A549 (cell line): ENCODE data around the gene CD151. TPM values are rescaled to one million over a fixed set of nuclear protein-coding genes. Genes with fewer than 3 reads are reported as not detected.

Experiments
- ATAC-seq, 2 experiments: fragments of 200-7000 bp in 1 of 2; fragments of >200 bp in 1 of 2; cut with Nextera tagmentation in 1 of 2; cut with Tn5 transposase in 1 of 2; 3 replicates each; pipeline versions ENCODE4 v1.8.0 to v1.9.1; 2018 to 2020; ENCODE audit warnings: mild to moderate bottlenecking in 1 of 2, moderate library complexity in 1 of 2
- CTCF ChIA-PET: fragments of 300-600 bp; sonication (Branson Sonifier 250); formaldehyde crosslinking; extraction: SDS; loops from one replicate; lab custom pipeline; 2021; ENCODE audit warnings: antibody characterized with exemption, inconsistent platforms; lab: Yijun Ruan, JAX
- POLR2A ChIA-PET: fragments of 350-600 bp; formaldehyde crosslinking; extraction: SDS; loops from one replicate; lab custom pipeline; 2021; ENCODE audit warnings: antibody characterized with exemption, inconsistent platforms; lab: Yijun Ruan, JAX
- DNase-seq, 2 experiments: peaks; one replicate each; pipeline versions ENCODE4 v3.0.0 to v3.0.0-alpha.2; 2011 to 2016; ENCODE audit warnings: low read depth in 1 of 2, low spot score in 1 of 2
- FAIRE-seq: peaks from 2 replicates; lab custom pipeline; 2011; peaks lifted over from hg19 to GRCh38; lab: Jason Lieb, UNC
- H3K27ac ChIP-seq, 2 experiments: fragments of >200 bp; sonication (Bioruptor Twin); formaldehyde crosslinking; 3 replicates each; pipeline ENCODE4 v1.5.1; 2016 to 2017
- H3K4me1 ChIP-seq: fragments of >200 bp; sonication (Bioruptor Twin); formaldehyde crosslinking; 3 replicates; pipeline ENCODE4 v1.6.1; 2016
- H3K4me2 ChIP-seq: fragments of >200 bp; sonication (Bioruptor Twin); formaldehyde crosslinking; 3 replicates; pipeline ENCODE4 v1.6.1; 2016
- H3K4me3 ChIP-seq: fragments of >200 bp; sonication (Bioruptor Twin); formaldehyde crosslinking; 3 replicates; pipeline ENCODE4 v1.5.1; 2016
- H3K9me3 ChIP-seq: fragments of >200 bp; sonication (Bioruptor Twin); formaldehyde crosslinking; 3 replicates; pipeline ENCODE4 v1.6.1; 2016
- CBX8 ChIP-seq: fragments of 200-600 bp; sonication (generic); IDR thresholded peaks from 2 replicates; pipeline ENCODE4 v1.6.1; 2016
- CHD4 ChIP-seq: fragments of 200-600 bp; sonication (generic); IDR thresholded peaks from 2 replicates; pipeline ENCODE4 v1.6.1; 2016; ENCODE audit warnings: antibody characterized with exemption, mild to moderate bottlenecking, borderline replicate concordance
- EHF ChIP-seq: fragments of 250-450 bp; sonication (Bioruptor Pico); IDR thresholded peaks from 2 replicates; pipeline ENCODE4 v1.5.0; 2020; ENCODE audit warnings: mild to moderate bottlenecking
- EP300 ChIP-seq, 2 experiments: fragments of >200 bp; sonication (Bioruptor Twin); formaldehyde crosslinking; IDR thresholded peaks; 2 replicates in 1 of 2; 3 replicates in 1 of 2; pipeline ENCODE4 v1.6.1; 2016 to 2017
- FOSB ChIP-seq: fragments of 250-450 bp; sonication (Bioruptor Pico); IDR thresholded peaks from 2 replicates; pipeline ENCODE4 v1.5.0; 2020; ENCODE audit warnings: mild to moderate bottlenecking, moderate library complexity
- GATA3 ChIP-seq: IDR thresholded peaks from 2 replicates; pipeline ENCODE4 v1.6.1; 2012; ENCODE audit warnings: borderline replicate concordance
- HEYL ChIP-seq: fragments of 250-450 bp; sonication (Bioruptor Pico); IDR thresholded peaks from 2 replicates; pipeline ENCODE4 v1.8.0; 2021; ENCODE audit warnings: mild to moderate bottlenecking, moderate library complexity
- HMGXB4 ChIP-seq: fragments of 250-450 bp; sonication (Bioruptor Pico); IDR thresholded peaks from 2 replicates; pipeline ENCODE4 v1.5.0; 2021; ENCODE audit warnings: mild to moderate bottlenecking, moderate library complexity, borderline replicate concordance
- HOXA7 ChIP-seq: fragments of 250-450 bp; sonication (Bioruptor Pico); IDR thresholded peaks from 2 replicates; pipeline ENCODE4 v1.5.0; 2020; ENCODE audit warnings: mild to moderate bottlenecking, moderate library complexity
- KDM5A ChIP-seq: fragments of 200-600 bp; sonication (generic); IDR thresholded peaks from 2 replicates; pipeline ENCODE4 v1.6.1; 2016; ENCODE audit warnings: antibody characterized with exemption, mild to moderate bottlenecking
- MYC ChIP-seq: IDR thresholded peaks from 2 replicates; pipeline ENCODE4 v1.6.1; 2012; ENCODE audit warnings: mild to moderate bottlenecking, inconsistent platforms, low read length, improper control_type of control experiment, borderline replicate concordance
- NPAS2 ChIP-seq: fragments of 250-450 bp; sonication (Bioruptor Pico); IDR thresholded peaks from 2 replicates; pipeline ENCODE4 v1.8.0; 2022; ENCODE audit warnings: mild to moderate bottlenecking, moderate library complexity, borderline replicate concordance
- NR3C1 ChIP-seq: fragments of >200 bp; sonication (Bioruptor Twin); formaldehyde crosslinking; IDR thresholded peaks from 3 replicates; pipeline ENCODE4 v1.6.1; 2017
- PHF8 ChIP-seq: fragments of 200-600 bp; sonication (generic); IDR thresholded peaks from 2 replicates; pipeline ENCODE4 v1.6.1; 2016; ENCODE audit warnings: low read depth, mild to moderate bottlenecking, antibody characterized with exemption, moderate library complexity, borderline replicate concordance
- POLR2A ChIP-seq: IDR thresholded peaks from 2 replicates; pipeline ENCODE4 v1.6.1; 2012; ENCODE audit warnings: mild to moderate bottlenecking, low read length
- POLR2AphosphoS2 ChIP-seq: conservative IDR thresholded peaks from 2 replicates; pipeline ENCODE4 v1.6.1; 2012; ENCODE audit warnings: low read length, improper control_type of control experiment, inconsistent platforms
- RAD21 ChIP-seq, 2 experiments: fragments of >200 bp in 1 of 2; sonication (Bioruptor Twin) in 1 of 2; formaldehyde crosslinking in 1 of 2; IDR thresholded peaks in 1 of 2; conservative IDR thresholded peaks in 1 of 2; 2 replicates in 1 of 2; 3 replicates in 1 of 2; pipeline ENCODE4 v1.6.1; 2012 to 2018; ENCODE audit warnings: inconsistent platforms in 1 of 2
- RARB ChIP-seq: fragments of 250-450 bp; sonication (Bioruptor Pico); IDR thresholded peaks from 2 replicates; pipeline ENCODE4 v1.8.0; 2021; ENCODE audit warnings: mild to moderate bottlenecking, moderate library complexity
- SMC3 ChIP-seq: fragments of >200 bp; sonication (Bioruptor Twin); formaldehyde crosslinking; IDR thresholded peaks from 3 replicates; pipeline ENCODE4 v1.6.1; 2018; ENCODE audit warnings: inconsistent platforms
- SREBF2 ChIP-seq: fragments of 450-650 bp; IDR thresholded peaks from 2 replicates; pipeline ENCODE4 v1.6.1; 2014; ENCODE audit warnings: mild to moderate bottlenecking, moderate library complexity
- TP53 ChIP-seq: fragments of 250-450 bp; sonication (Bioruptor Pico); IDR thresholded peaks from 2 replicates; pipeline ENCODE4 v1.5.0; 2021; ENCODE audit warnings: mild to moderate bottlenecking, moderate library complexity
- ZNF302 ChIP-seq: fragments of 250-450 bp; sonication (Bioruptor Pico); IDR thresholded peaks from 2 replicates; pipeline ENCODE4 v1.9.0; 2021; ENCODE audit warnings: inconsistent platforms, mild to moderate bottlenecking, moderate library complexity
- WGBS: methylation state at CpG from one replicate; pipeline ENCODE4 v1.1.6; 2017; ENCODE audit errors: missing lambda C conversion rate; 5-methylcytosine and 5-hydroxymethylcytosine counted together
- polyA plus RNA-seq, 4 experiments: library from polyadenylated mRNA; depleted of rRNA in 3 of 4; stranded (reverse); fragments of >200 nt; fragmentation: RNase III in 1 of 4; extraction: RNeasy Plus Mini Kit Qiagen cat#74134 plus additional on column Dnase treatment in 1 of 4; gene quantifications; 2 replicates in 3 of 4; 3 replicates in 1 of 4; pipeline ENCODE4 v1.2.3, GENCODE V29; 2011 to 2017
- TF ChIP-seq, protein P1 (sequence below): fragments of 200-600 bp; sonication (generic); IDR thresholded peaks from 2 replicates; pipeline ENCODE4 v1.6.1; 2016; ENCODE audit warnings: antibody characterized with exemption, mild to moderate bottlenecking, moderate library complexity
- TF ChIP-seq, protein P2 (sequence below): IDR thresholded peaks from 2 replicates; pipeline ENCODE4 v1.6.1; 2012
- TF ChIP-seq, protein P3 (sequence below): fragments of 150-350 bp; IDR thresholded peaks from 2 replicates; pipeline ENCODE4 v1.6.1; 2014; ENCODE audit warnings: low read depth, mild to moderate bottlenecking, low read length
- TF ChIP-seq, protein P4 (sequence below): fragments of >200 bp; sonication (Bioruptor Twin); formaldehyde crosslinking; IDR thresholded peaks from 3 replicates; pipeline ENCODE4 v1.6.1; 2016
- TF ChIP-seq, protein P5 (sequence below): IDR thresholded peaks from 2 replicates; pipeline ENCODE4 v1.6.1; 2012; ENCODE audit warnings: low read depth, borderline replicate concordance

The CD151 gene
- polyA plus RNA-seq, 2 of the 4 experiments (the other 2 are of a cell fraction): 409 to 701 TPM

- peaks cover 33% of the 10 kb centered on the region for H3K4me1 ChIP-seq
- POLR2A ChIA-PET: no interaction called here
- H3K4me2 ChIP-seq: no peak overlapping the region
- 88% methylated on average over 6 of the region's 6 CpGs for WGBS
- CTCF ChIA-PET: interaction anchor here (0.8 kb wide), 1 partner anchor 9 kb away, joined by 3 read pairs; no protein-coding TSS in a partner anchor
- H3K27ac ChIP-seq: 0 out of 6 replicates have a peak overlapping the region, but pooled peaks of 1 of the 2 experiments have one; percentile 6
- H3K4me3 ChIP-seq: no peak overlapping the region
- TF ChIP-seq PHF8 (no peak), SMC3 (no peak), ZNF302 (no peak), GATA3 (no peak), CHD4 (no peak), HOXA7 (CRISPR knock-in tag) (0 out of 2 replicates have a peak, but pooled peaks have one; percentile 5), HEYL (no peak), EHF (CRISPR knock-in tag) (no peak), EP300 (IDR thresholded peaks at IDR 0.05) (no peak)
- TF ChIP-seq, protein P1, sequence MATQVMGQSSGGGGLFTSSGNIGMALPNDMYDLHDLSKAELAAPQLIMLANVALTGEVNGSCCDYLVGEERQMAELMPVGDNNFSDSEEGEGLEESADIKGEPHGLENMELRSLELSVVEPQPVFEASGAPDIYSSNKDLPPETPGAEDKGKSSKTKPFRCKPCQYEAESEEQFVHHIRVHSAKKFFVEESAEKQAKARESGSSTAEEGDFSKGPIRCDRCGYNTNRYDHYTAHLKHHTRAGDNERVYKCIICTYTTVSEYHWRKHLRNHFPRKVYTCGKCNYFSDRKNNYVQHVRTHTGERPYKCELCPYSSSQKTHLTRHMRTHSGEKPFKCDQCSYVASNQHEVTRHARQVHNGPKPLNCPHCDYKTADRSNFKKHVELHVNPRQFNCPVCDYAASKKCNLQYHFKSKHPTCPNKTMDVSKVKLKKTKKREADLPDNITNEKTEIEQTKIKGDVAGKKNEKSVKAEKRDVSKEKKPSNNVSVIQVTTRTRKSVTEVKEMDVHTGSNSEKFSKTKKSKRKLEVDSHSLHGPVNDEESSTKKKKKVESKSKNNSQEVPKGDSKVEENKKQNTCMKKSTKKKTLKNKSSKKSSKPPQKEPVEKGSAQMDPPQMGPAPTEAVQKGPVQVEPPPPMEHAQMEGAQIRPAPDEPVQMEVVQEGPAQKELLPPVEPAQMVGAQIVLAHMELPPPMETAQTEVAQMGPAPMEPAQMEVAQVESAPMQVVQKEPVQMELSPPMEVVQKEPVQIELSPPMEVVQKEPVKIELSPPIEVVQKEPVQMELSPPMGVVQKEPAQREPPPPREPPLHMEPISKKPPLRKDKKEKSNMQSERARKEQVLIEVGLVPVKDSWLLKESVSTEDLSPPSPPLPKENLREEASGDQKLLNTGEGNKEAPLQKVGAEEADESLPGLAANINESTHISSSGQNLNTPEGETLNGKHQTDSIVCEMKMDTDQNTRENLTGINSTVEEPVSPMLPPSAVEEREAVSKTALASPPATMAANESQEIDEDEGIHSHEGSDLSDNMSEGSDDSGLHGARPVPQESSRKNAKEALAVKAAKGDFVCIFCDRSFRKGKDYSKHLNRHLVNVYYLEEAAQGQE: no peak
- TF ChIP-seq, protein P2, sequence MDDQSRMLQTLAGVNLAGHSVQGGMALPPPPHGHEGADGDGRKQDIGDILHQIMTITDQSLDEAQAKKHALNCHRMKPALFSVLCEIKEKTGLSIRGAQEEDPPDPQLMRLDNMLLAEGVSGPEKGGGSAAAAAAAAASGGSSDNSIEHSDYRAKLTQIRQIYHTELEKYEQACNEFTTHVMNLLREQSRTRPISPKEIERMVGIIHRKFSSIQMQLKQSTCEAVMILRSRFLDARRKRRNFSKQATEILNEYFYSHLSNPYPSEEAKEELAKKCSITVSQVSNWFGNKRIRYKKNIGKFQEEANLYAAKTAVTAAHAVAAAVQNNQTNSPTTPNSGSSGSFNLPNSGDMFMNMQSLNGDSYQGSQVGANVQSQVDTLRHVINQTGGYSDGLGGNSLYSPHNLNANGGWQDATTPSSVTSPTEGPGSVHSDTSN: 0 out of 2 replicates have a peak, but pooled peaks have one; percentile 8
- DNase-seq (no peak), FAIRE-seq (no peak), ATAC-seq (no peak)
- no peaks in the 10 kb centered on the region for H3K9me3 ChIP-seq
Observed at GRCh38 chr11:813072-813455, 19.7 kb upstream of the CD151 start.

DNA sequence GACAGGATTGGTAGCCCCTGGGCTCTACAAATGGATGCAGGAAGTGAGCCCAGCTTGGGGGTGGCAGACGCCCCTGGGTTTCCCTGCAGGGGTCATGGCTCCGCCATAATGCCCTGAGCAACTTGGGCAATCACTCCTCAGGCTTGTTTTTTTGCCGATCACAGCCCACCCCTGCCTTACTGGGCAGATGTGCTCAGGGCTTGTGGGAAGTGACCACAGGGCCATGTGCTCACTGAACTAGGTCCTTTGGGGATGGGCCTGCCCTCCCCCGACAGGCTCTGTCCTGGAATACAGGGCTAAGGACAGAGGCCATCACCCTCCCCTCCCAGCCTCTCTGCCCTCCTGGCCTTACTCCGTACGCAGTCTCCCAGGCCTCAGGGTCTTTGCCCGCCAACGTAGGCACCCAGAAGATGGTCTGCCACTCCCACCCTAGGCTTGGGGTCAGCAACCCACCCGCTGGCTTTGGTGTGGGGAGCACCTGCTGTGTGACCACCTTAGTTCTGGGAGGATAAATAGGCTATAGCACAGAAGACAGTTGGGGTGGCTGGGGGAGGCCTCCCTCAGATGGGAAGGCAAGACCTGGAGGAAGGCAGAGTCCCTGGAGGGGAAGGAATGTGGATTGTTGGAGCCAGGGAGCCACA, 19.2 kb upstream of the CD151 start:
- DNase-seq: no peak
- CTCF ChIA-PET: interaction anchor here (0.8 kb wide), 1 partner anchor 9 kb away, joined by 3 read pairs; no protein-coding TSS in a partner anchor
- no peak for FAIRE-seq
- Histone ChIP-seq H3K27ac (0 out of 6 replicates have a peak overlapping the region, but pooled peaks of 1 of the 2 experiments have one; percentile 6), H3K9me3 (no peaks in the 10 kb centered on the region), H3K4me1 (peaks cover 34% of the 10 kb centered on the region), H3K4me2 (no peak overlapping the region), H3K4me3 (no peak overlapping the region)
- POLR2A ChIA-PET: interaction anchor here (1.2 kb wide), 1 partner anchor 27 kb away, joined by 3 read pairs; no protein-coding TSS in a partner anchor
- ATAC-seq: no peak
- 81% methylated on average over 8 of the region's 9 CpGs for WGBS
- no peak for TF ChIP-seq PHF8
- no peak for TF ChIP-seq HMGXB4
- TF ChIP-seq TP53 (CRISPR knock-in tag): peak; percentile 62; the same call in 1 of the 2 replicates
- TF ChIP-seq, protein P3, sequence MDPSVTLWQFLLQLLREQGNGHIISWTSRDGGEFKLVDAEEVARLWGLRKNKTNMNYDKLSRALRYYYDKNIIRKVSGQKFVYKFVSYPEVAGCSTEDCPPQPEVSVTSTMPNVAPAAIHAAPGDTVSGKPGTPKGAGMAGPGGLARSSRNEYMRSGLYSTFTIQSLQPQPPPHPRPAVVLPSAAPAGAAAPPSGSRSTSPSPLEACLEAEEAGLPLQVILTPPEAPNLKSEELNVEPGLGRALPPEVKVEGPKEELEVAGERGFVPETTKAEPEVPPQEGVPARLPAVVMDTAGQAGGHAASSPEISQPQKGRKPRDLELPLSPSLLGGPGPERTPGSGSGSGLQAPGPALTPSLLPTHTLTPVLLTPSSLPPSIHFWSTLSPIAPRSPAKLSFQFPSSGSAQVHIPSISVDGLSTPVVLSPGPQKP: no peak
- no peak for TF ChIP-seq MYC
- TF ChIP-seq RAD21 (conservative IDR thresholded peaks at IDR 0.05 in 1 of 2, IDR thresholded peaks at IDR 0.05 in 1 of 2): no peak
- TF ChIP-seq CBX8: no peak
- no peak for TF ChIP-seq EP300 (IDR thresholded peaks at IDR 0.05)
- TF ChIP-seq FOSB (CRISPR knock-in tag): 0 out of 2 replicates have a peak, but pooled peaks have one; percentile 16
- TF ChIP-seq, protein P4, sequence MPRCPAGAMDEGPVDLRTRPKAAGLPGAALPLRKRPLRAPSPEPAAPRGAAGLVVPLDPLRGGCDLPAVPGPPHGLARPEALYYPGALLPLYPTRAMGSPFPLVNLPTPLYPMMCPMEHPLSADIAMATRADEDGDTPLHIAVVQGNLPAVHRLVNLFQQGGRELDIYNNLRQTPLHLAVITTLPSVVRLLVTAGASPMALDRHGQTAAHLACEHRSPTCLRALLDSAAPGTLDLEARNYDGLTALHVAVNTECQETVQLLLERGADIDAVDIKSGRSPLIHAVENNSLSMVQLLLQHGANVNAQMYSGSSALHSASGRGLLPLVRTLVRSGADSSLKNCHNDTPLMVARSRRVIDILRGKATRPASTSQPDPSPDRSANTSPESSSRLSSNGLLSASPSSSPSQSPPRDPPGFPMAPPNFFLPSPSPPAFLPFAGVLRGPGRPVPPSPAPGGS: no peak
- no peak for TF ChIP-seq ZNF302
- no peak for TF ChIP-seq HOXA7 (CRISPR knock-in tag)
- no peak for TF ChIP-seq POLR2A
- no peak for TF ChIP-seq NPAS2 (CRISPR knock-in tag)
- TF ChIP-seq NR3C1: no peak
- TF ChIP-seq RARB (CRISPR knock-in tag): peak; percentile 20; the same call in 1 of the 2 replicates
- no peak for TF ChIP-seq KDM5A
- TF ChIP-seq EHF (CRISPR knock-in tag): no peak
- TF ChIP-seq, protein P5, sequence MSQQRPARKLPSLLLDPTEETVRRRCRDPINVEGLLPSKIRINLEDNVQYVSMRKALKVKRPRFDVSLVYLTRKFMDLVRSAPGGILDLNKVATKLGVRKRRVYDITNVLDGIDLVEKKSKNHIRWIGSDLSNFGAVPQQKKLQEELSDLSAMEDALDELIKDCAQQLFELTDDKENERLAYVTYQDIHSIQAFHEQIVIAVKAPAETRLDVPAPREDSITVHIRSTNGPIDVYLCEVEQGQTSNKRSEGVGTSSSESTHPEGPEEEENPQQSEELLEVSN: no peak
- peak; percentile 95 for TF ChIP-seq POLR2AphosphoS2
- no peak for TF ChIP-seq SREBF2
